ENCODE measurements around the gene BANF1.
"Not testable (repeated sequence)": the region's sequence is repeated elsewhere in the genome, so short reads cannot be mapped to it uniquely, and the experiment has no call there.

The BANF1 gene

GRCh38 chr11:66004186-66004585 is 1.9 kb downstream of the BANF1 start:
- Histone ChIP-seq H3K27me3 (ENCODE audit: low read depth, low read length) (no peaks in the 10 kb centered on the region), H3K4me3 (ENCODE audit: low read depth in 1 of 2, low read length in 2 of 2) (no peak overlapping the region), H3K9me3 (ENCODE audit: control insufficient read depth in 1 of 2, low read length in 2 of 2) (no peaks in the 10 kb centered on the region), H3K27ac (ENCODE audit: low read length) (no peak overlapping the region), H3K36me3 (ENCODE audit: control insufficient read depth in 1 of 2, insufficient read depth in 2 of 2, low read length in 2 of 2) (peaks cover 23 to 33% of the 10 kb centered on the region in 2 donors), H3K4me1 (ENCODE audit: control insufficient read depth in 1 of 2, insufficient read depth in 2 of 2, low read length in 2 of 2) (peaks cover 8 to 26% of the 10 kb centered on the region in 2 donors)

- peaks cover 12 to 21% of the 10 kb centered on the region in 2 donors for H3K36me3 ChIP-seq (ENCODE audit: control insufficient read depth in 1 of 2, insufficient read depth in 2 of 2, low read length in 2 of 2)
- no peaks in the 10 kb centered on the region for H3K9me3 ChIP-seq (ENCODE audit: control insufficient read depth in 1 of 2, low read length in 2 of 2)
- no peaks in the 10 kb centered on the region for H3K27me3 ChIP-seq (ENCODE audit: low read depth, low read length)
- H3K27ac ChIP-seq (ENCODE audit: low read length), result no peak overlapping the region
- no peak overlapping the region for H3K4me3 ChIP-seq (ENCODE audit: low read depth in 1 of 2, low read length in 2 of 2)
- peaks cover 5 to 9% of the 10 kb centered on the region in 2 donors for H3K4me1 ChIP-seq (ENCODE audit: control insufficient read depth in 1 of 2, insufficient read depth in 2 of 2, low read length in 2 of 2)
Observed at GRCh38 chr11:66006134-66006890, 4.0 kb downstream of the BANF1 start.

- H3K27me3 ChIP-seq (ENCODE audit: low read depth, low read length), result no peaks in the 10 kb centered on the region
- peaks cover 5 to 9% of the 10 kb centered on the region in 2 donors for H3K4me1 ChIP-seq (ENCODE audit: control insufficient read depth in 1 of 2, insufficient read depth in 2 of 2, low read length in 2 of 2)
- no peaks in the 10 kb centered on the region for H3K9me3 ChIP-seq (ENCODE audit: control insufficient read depth in 1 of 2, low read length in 2 of 2)
- H3K27ac ChIP-seq (ENCODE audit: low read length), result no peak overlapping the region
- H3K4me3 ChIP-seq (ENCODE audit: low read depth in 1 of 2, low read length in 2 of 2), result no peak overlapping the region
- H3K36me3 ChIP-seq (ENCODE audit: control insufficient read depth in 1 of 2, insufficient read depth in 2 of 2, low read length in 2 of 2), result peaks cover 12 to 18% of the 10 kb centered on the region in 2 donors
Observed at GRCh38 chr11:66006891-66007176, 4.5 kb downstream of the BANF1 start.

GRCh38 chr11:66007201-66007634 is 4.9 kb downstream of the BANF1 start:
- Histone ChIP-seq H3K9me3 (ENCODE audit: control insufficient read depth in 1 of 2, low read length in 2 of 2) (no peaks in the 10 kb centered on the region), H3K4me3 (ENCODE audit: low read depth in 1 of 2, low read length in 2 of 2) (no peak overlapping the region), H3K27me3 (ENCODE audit: low read depth, low read length) (no peaks in the 10 kb centered on the region), H3K4me1 (ENCODE audit: control insufficient read depth in 1 of 2, insufficient read depth in 2 of 2, low read length in 2 of 2) (peaks cover 5 to 9% of the 10 kb centered on the region in 2 donors), H3K27ac (ENCODE audit: low read length) (no peak overlapping the region), H3K36me3 (ENCODE audit: control insufficient read depth in 1 of 2, insufficient read depth in 2 of 2, low read length in 2 of 2) (peaks cover 12 to 17% of the 10 kb centered on the region in 2 donors)

GRCh38 chr11:66008095-66008467 is 5.8 kb downstream of the BANF1 start:
- Histone ChIP-seq H3K9me3 (ENCODE audit: control insufficient read depth in 1 of 2, low read length in 2 of 2) (no peaks in the 10 kb centered on the region), H3K36me3 (ENCODE audit: control insufficient read depth in 1 of 2, insufficient read depth in 2 of 2, low read length in 2 of 2) (peaks cover 12 to 17% of the 10 kb centered on the region in 2 donors), H3K27me3 (ENCODE audit: low read depth, low read length) (peaks cover 4% of the 10 kb centered on the region), H3K27ac (ENCODE audit: low read length) (no peak overlapping the region), H3K4me1 (ENCODE audit: control insufficient read depth in 1 of 2, insufficient read depth in 2 of 2, low read length in 2 of 2) (peaks cover 4 to 10% of the 10 kb centered on the region in 2 donors), H3K4me3 (ENCODE audit: low read depth in 1 of 2, low read length in 2 of 2) (no peak overlapping the region)

- H3K4me1 ChIP-seq (ENCODE audit: control insufficient read depth in 1 of 2, insufficient read depth in 2 of 2, low read length in 2 of 2), result peaks cover 0 to 4% of the 10 kb centered on the region in 2 donors
- no peaks in the 10 kb centered on the region for H3K9me3 ChIP-seq (ENCODE audit: control insufficient read depth in 1 of 2, low read length in 2 of 2)
- H3K27ac ChIP-seq (ENCODE audit: low read length), result no peak overlapping the region
- peaks cover 12 to 17% of the 10 kb centered on the region in 2 donors for H3K36me3 ChIP-seq (ENCODE audit: control insufficient read depth in 1 of 2, insufficient read depth in 2 of 2, low read length in 2 of 2)
- peaks cover 10% of the 10 kb centered on the region for H3K27me3 ChIP-seq (ENCODE audit: low read depth, low read length)
- H3K4me3 ChIP-seq (ENCODE audit: low read depth in 1 of 2, low read length in 2 of 2), result no peak overlapping the region
Observed at GRCh38 chr11:66008468-66009101, 6.3 kb downstream of the BANF1 start.

GRCh38 chr11:66010036-66010435 is 7.7 kb downstream of the BANF1 start:
- H3K27me3 ChIP-seq (ENCODE audit: low read depth, low read length), result peaks cover 12% of the 10 kb centered on the region
- not testable (repeated sequence) for H3K27ac ChIP-seq (ENCODE audit: low read length)

GRCh38 chr11:66011239-66011784 is 9.0 kb downstream of the BANF1 start:
- no peak overlapping the region for H3K27ac ChIP-seq (ENCODE audit: low read length)
- no peaks in the 10 kb centered on the region for H3K9me3 ChIP-seq (ENCODE audit: control insufficient read depth in 1 of 2, low read length in 2 of 2)
- H3K27me3 ChIP-seq (ENCODE audit: low read depth, low read length), result peaks cover 12% of the 10 kb centered on the region
- peak overlapping the region in 1 of 2 donors; percentile 50 for H3K4me3 ChIP-seq (ENCODE audit: low read depth in 1 of 2, low read length in 2 of 2)
- no peaks in the 10 kb centered on the region for H3K36me3 ChIP-seq (ENCODE audit: control insufficient read depth in 1 of 2, insufficient read depth in 2 of 2, low read length in 2 of 2)
- peaks cover 0 to 4% of the 10 kb centered on the region in 2 donors for H3K4me1 ChIP-seq (ENCODE audit: control insufficient read depth in 1 of 2, insufficient read depth in 2 of 2, low read length in 2 of 2)

More at GRCh38 chr11:66010036-66010435, 7.7 kb downstream of the BANF1 start:
- H3K4me1 ChIP-seq (ENCODE audit: control insufficient read depth in 1 of 2, insufficient read depth in 2 of 2, low read length in 2 of 2); H3K36me3 ChIP-seq (ENCODE audit: control insufficient read depth in 1 of 2, insufficient read depth in 2 of 2, low read length in 2 of 2); H3K9me3 ChIP-seq (ENCODE audit: control insufficient read depth in 1 of 2, low read length in 2 of 2); H3K4me3 ChIP-seq (ENCODE audit: low read depth in 1 of 2, low read length in 2 of 2): not testable (repeated sequence)

GRCh38 chr11:66011785-66012303 is 9.5 kb downstream of the BANF1 start, which contains the start of gene CST6:
Gene CST6, plus strand, starts transcription at chr11:66012008. Its CDS starts 37 bp downstream, at chr11:66012045.
- peak within 1 kb of the TSS in 1 of 2 donors; percentile 50 for H3K4me3 ChIP-seq (ENCODE audit: low read depth in 1 of 2, low read length in 2 of 2)
- peaks cover 12% of the 10 kb centered on the region for H3K27me3 ChIP-seq (ENCODE audit: low read depth, low read length)
- H3K9me3 ChIP-seq (ENCODE audit: control insufficient read depth in 1 of 2, low read length in 2 of 2), result no peaks in the 10 kb centered on the region
- peaks cover 0 to 4% of the 10 kb centered on the region in 2 donors for H3K4me1 ChIP-seq (ENCODE audit: control insufficient read depth in 1 of 2, insufficient read depth in 2 of 2, low read length in 2 of 2)
- H3K36me3 ChIP-seq (ENCODE audit: control insufficient read depth in 1 of 2, insufficient read depth in 2 of 2, low read length in 2 of 2), result no peaks in the 10 kb centered on the region
- H3K27ac ChIP-seq (ENCODE audit: low read length), result no peak within 1 kb of the TSS

- Histone ChIP-seq H3K36me3 (ENCODE audit: control insufficient read depth in 1 of 2, insufficient read depth in 2 of 2, low read length in 2 of 2) (no peaks in the 10 kb centered on the region), H3K27me3 (ENCODE audit: low read depth, low read length) (peaks cover 12% of the 10 kb centered on the region), H3K4me3 (ENCODE audit: low read depth in 1 of 2, low read length in 2 of 2) (peak overlapping the region in 1 of 2 donors; percentile 50), H3K9me3 (ENCODE audit: control insufficient read depth in 1 of 2, low read length in 2 of 2) (no peaks in the 10 kb centered on the region), H3K4me1 (ENCODE audit: control insufficient read depth in 1 of 2, insufficient read depth in 2 of 2, low read length in 2 of 2) (peaks cover 0 to 4% of the 10 kb centered on the region in 2 donors), H3K27ac (ENCODE audit: low read length) (no peak overlapping the region)
Observed at GRCh38 chr11:66012371-66012945, 10.2 kb downstream of the BANF1 start.
